ENCODE measurements around the gene PDE4C.

DNA sequence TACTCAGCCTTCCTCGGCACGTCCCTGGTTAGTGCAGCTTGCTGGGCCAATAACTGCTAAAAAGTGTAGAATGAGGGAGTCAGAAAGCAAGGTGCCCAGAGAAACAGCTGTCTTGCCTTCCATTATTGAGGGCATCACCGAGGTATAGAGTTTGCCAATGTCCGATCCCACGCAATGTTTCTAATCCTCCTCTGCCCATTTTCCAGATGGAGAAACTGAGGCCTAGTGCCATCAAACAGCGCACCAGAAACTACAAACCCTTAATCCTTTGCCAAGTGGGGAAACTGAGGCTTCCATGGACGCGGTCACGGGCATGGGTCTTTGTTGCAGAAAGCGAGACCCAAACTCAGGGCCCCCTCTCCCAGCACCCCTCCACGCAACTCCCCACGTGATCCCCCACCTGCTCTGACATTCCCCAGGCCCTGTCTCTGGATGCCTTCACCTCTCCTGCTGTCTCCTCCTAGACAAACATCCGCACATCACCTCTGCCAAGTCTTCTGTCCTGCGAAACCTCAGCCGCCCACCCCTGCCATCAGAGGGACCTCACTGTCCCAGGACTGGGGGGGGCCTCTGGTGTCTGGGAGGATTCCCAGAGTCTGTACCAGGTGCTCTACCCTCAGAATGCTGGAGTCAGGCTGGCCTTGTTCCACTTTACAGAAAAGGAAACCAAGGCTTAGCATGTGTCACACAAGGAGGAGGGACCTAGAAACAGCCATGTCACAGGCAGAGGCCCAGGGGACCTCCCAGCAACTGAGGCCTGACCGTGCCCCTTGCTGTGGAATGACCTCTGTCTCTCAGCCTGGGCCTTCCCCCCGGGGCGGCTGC, 930 bp upstream of the PDE4C start:
- TF ChIP-seq, protein P1, sequence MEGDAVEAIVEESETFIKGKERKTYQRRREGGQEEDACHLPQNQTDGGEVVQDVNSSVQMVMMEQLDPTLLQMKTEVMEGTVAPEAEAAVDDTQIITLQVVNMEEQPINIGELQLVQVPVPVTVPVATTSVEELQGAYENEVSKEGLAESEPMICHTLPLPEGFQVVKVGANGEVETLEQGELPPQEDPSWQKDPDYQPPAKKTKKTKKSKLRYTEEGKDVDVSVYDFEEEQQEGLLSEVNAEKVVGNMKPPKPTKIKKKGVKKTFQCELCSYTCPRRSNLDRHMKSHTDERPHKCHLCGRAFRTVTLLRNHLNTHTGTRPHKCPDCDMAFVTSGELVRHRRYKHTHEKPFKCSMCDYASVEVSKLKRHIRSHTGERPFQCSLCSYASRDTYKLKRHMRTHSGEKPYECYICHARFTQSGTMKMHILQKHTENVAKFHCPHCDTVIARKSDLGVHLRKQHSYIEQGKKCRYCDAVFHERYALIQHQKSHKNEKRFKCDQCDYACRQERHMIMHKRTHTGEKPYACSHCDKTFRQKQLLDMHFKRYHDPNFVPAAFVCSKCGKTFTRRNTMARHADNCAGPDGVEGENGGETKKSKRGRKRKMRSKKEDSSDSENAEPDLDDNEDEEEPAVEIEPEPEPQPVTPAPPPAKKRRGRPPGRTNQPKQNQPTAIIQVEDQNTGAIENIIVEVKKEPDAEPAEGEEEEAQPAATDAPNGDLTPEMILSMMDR (IDR thresholded peaks at IDR 0.05): no peak
- TF ChIP-seq POLR2A (IDR thresholded peaks at IDR 0.05): no peak

Data from body of pancreas (tissue), 4 donors.